Measurements from ENCODE around the gene DTD2.

DTD2 gene

GRCh38 chr14:31403707-31404106, 53.6 kb downstream of the DTD2 start:
- H2BK120ac ChIP-seq (ENCODE audit: low read depth, low read length) = no peak overlapping the region
- no peak overlapping the region for H2BK5ac ChIP-seq (ENCODE audit: low read length)
- H3K27ac ChIP-seq (ENCODE audit: low read depth, low read length) = no peak overlapping the region
- no peak overlapping the region for H3K4ac ChIP-seq (ENCODE audit: low read depth, low read length)
- no peak overlapping the region for H3K18ac ChIP-seq (ENCODE audit: low read length)
- H4K5ac ChIP-seq (ENCODE audit: low read length) = no peak overlapping the region
- no peak overlapping the region for H3K56ac ChIP-seq (ENCODE audit: low read length)
- no peaks in the 10 kb centered on the region for H3K4me1 ChIP-seq (ENCODE audit: control insufficient read depth, low read depth, low read length)
- H3K79me2 ChIP-seq (ENCODE audit: control insufficient read depth, insufficient read depth, low read length) = no peaks in the 10 kb centered on the region
- H3K27me3 ChIP-seq (ENCODE audit: insufficient read depth, low read length, poor library complexity) = no peaks in the 10 kb centered on the region
- no peak overlapping the region for H3K4me2 ChIP-seq (ENCODE audit: low read length)
- H3K23ac ChIP-seq (ENCODE audit: low read length) = no peak overlapping the region
- H3K4me3 ChIP-seq (ENCODE audit: low read length) = no peak overlapping the region
- H3K36me3 ChIP-seq (ENCODE audit: control insufficient read depth, insufficient read depth, low read length) = no peaks in the 10 kb centered on the region
- H4K8ac ChIP-seq (ENCODE audit: low read depth, low read length) = no peak overlapping the region
- H2BK15ac ChIP-seq (replicated peaks; ENCODE audit: low read depth) = no peak overlapping the region
- no peaks in the 10 kb centered on the region for H3K79me1 ChIP-seq (ENCODE audit: low read length)
- no peak for DNase-seq
- H3K9ac ChIP-seq (ENCODE audit: low read length) = no peak overlapping the region
- no CpG with 5 or more reads among the region's 3 CpGs for WGBS (ENCODE audit: extremely low coverage, insufficient coverage, low lambda C conversion rate)
- no peak overlapping the region for H2AK5ac ChIP-seq (ENCODE audit: low read length)

DNA sequence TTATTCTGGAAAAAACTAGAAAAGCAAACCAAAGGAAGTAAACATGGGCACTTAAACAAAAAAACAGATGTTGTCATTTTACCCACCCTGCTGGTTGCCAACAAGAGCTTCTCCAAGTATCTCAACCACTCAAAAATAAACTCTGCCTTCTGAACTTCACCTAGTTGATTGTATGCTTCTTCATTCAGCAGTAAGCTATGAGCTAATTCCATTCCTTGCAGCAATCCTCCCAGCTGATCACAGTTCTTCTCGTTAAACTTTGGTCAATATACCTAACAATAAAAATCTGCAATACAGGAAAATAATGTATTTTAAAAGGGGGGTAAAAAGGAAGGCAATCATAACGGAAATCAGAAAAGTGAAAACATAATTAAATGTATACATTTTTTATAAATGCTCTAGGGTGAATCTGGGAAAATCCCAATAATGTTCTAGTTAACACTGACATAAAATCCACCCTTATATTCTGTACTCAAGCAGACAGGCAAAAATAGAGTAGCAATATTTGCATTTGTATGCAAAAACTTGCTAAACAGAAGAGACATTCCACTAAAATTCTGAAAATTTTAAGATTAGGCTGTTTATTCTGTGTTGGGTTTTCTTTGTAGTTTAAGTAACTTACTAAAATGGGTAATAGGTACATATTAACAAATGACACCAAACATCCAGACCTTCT, 54.4 kb downstream of the DTD2 start:
- H2AK5ac ChIP-seq (ENCODE audit: low read length) = no peak overlapping the region
- H2BK5ac ChIP-seq (ENCODE audit: low read length) = no peak overlapping the region
- no peaks in the 10 kb centered on the region for H3K79me2 ChIP-seq (ENCODE audit: control insufficient read depth, insufficient read depth, low read length)
- no peak overlapping the region for H3K4me3 ChIP-seq (ENCODE audit: low read length)
- no CpG with 5 or more reads among the region's 2 CpGs for WGBS (ENCODE audit: extremely low coverage, insufficient coverage, low lambda C conversion rate)
- H3K23ac ChIP-seq (ENCODE audit: low read length) = no peak overlapping the region
- no peak overlapping the region for H3K4ac ChIP-seq (ENCODE audit: low read depth, low read length)
- H3K18ac ChIP-seq (ENCODE audit: low read length) = no peak overlapping the region
- no peak overlapping the region for H3K9ac ChIP-seq (ENCODE audit: low read length)
- H2BK15ac ChIP-seq (replicated peaks; ENCODE audit: low read depth) = no peak overlapping the region
- H3K27ac ChIP-seq (ENCODE audit: low read depth, low read length) = no peak overlapping the region
- no peak overlapping the region for H3K4me2 ChIP-seq (ENCODE audit: low read length)
- H3K27me3 ChIP-seq (ENCODE audit: insufficient read depth, low read length, poor library complexity) = no peaks in the 10 kb centered on the region
- H3K79me1 ChIP-seq (ENCODE audit: low read length) = no peaks in the 10 kb centered on the region
- no peak overlapping the region for H4K8ac ChIP-seq (ENCODE audit: low read depth, low read length)
- H4K5ac ChIP-seq (ENCODE audit: low read length) = no peak overlapping the region
- no peaks in the 10 kb centered on the region for H3K4me1 ChIP-seq (ENCODE audit: control insufficient read depth, low read depth, low read length)
- H2BK120ac ChIP-seq (ENCODE audit: low read depth, low read length) = no peak overlapping the region
- DNase-seq = no peak
- no peak overlapping the region for H3K56ac ChIP-seq (ENCODE audit: low read length)
- H3K36me3 ChIP-seq (ENCODE audit: control insufficient read depth, insufficient read depth, low read length) = no peaks in the 10 kb centered on the region

DNA sequence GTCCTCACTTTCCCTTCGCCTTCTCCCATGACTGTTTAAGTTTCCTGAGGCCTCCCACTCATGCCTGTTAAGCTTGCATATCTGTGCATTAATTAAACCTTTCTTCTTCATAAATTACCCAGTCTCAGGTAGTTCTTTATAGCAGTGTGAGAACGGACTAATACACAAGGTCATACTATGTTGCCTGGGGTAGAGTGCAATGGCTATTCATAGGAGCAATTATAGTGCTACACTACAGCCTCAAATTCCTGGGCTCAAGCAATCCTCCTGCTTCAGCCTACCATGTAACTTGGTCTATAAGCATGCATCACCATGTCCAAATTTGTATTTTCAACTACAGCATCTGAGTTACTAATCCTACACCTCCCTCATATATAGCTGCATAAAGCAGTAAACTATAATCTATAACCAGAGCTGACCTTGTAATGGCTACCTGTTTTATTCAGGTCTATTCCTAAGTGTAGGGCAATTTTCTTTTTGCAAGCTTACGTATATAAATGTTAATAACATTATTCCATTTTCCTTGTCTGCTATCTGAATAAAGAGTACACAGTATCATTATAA, 55.9 kb downstream of the DTD2 start:
- H3K27me3 ChIP-seq (ENCODE audit: insufficient read depth, low read length, poor library complexity) = no peaks in the 10 kb centered on the region
- no peaks in the 10 kb centered on the region for H3K4me1 ChIP-seq (ENCODE audit: control insufficient read depth, low read depth, low read length)
- no peak overlapping the region for H4K5ac ChIP-seq (ENCODE audit: low read length)
- no peak overlapping the region for H3K4me2 ChIP-seq (ENCODE audit: low read length)
- no peak overlapping the region for H2BK15ac ChIP-seq (replicated peaks; ENCODE audit: low read depth)
- no peak overlapping the region for H3K9ac ChIP-seq (ENCODE audit: low read length)
- no peak overlapping the region for H3K18ac ChIP-seq (ENCODE audit: low read length)
- no peak overlapping the region for H3K56ac ChIP-seq (ENCODE audit: low read length)
- no peak overlapping the region for H3K27ac ChIP-seq (ENCODE audit: low read depth, low read length)
- H3K79me2 ChIP-seq (ENCODE audit: control insufficient read depth, insufficient read depth, low read length) = no peaks in the 10 kb centered on the region
- H3K79me1 ChIP-seq (ENCODE audit: low read length) = no peaks in the 10 kb centered on the region
- H4K8ac ChIP-seq (ENCODE audit: low read depth, low read length) = no peak overlapping the region
- H2AK5ac ChIP-seq (ENCODE audit: low read length) = no peak overlapping the region
- H2BK5ac ChIP-seq (ENCODE audit: low read length) = no peak overlapping the region
- H3K23ac ChIP-seq (ENCODE audit: low read length) = no peak overlapping the region
- no peak overlapping the region for H3K4ac ChIP-seq (ENCODE audit: low read depth, low read length)
- H3K36me3 ChIP-seq (ENCODE audit: control insufficient read depth, insufficient read depth, low read length) = no peaks in the 10 kb centered on the region
- H3K4me3 ChIP-seq (ENCODE audit: low read length) = no peak overlapping the region
- no peak for DNase-seq
- no CpG with 5 or more reads among the region's 3 CpGs for WGBS (ENCODE audit: extremely low coverage, insufficient coverage, low lambda C conversion rate)
- H2BK120ac ChIP-seq (ENCODE audit: low read depth, low read length) = no peak overlapping the region

DNA sequence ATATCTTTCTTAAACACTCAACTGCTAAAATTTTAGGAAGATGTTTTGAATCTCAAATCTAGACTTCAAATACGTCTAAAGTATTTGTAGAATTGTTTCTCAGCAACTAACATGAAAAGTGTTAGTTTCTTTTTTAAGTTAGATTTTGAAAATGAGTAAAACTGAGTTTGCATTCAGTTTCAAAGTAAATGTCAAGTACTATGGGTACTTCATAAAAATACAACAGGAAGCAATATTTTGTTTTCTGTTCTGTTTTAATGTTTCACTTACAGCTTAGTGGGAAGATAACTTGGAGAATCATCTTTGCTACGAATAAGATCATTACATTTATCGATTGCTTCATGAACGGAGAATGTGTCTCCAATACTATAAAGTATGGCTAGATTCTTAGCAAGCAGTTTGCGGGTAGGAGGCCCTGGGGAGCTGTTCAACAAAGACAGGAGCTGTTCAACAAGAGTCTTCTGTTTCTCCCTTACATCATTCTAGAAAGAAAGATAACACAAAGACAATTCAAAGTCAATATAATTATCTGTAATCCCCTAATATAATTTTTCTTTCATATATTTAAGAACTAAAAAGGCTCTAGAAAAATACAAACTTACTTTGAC, 57.2 kb downstream of the DTD2 start:
- H3K56ac ChIP-seq (ENCODE audit: low read length) = no peak overlapping the region
- H2BK5ac ChIP-seq (ENCODE audit: low read length) = no peak overlapping the region
- H3K4me2 ChIP-seq (ENCODE audit: low read length) = no peak overlapping the region
- H2BK120ac ChIP-seq (ENCODE audit: low read depth, low read length) = no peak overlapping the region
- no peak overlapping the region for H3K18ac ChIP-seq (ENCODE audit: low read length)
- no peak overlapping the region for H3K4me3 ChIP-seq (ENCODE audit: low read length)
- H3K27ac ChIP-seq (ENCODE audit: low read depth, low read length) = no peak overlapping the region
- no peak overlapping the region for H3K23ac ChIP-seq (ENCODE audit: low read length)
- H3K4me1 ChIP-seq (ENCODE audit: control insufficient read depth, low read depth, low read length) = no peaks in the 10 kb centered on the region
- H3K79me2 ChIP-seq (ENCODE audit: control insufficient read depth, insufficient read depth, low read length) = no peaks in the 10 kb centered on the region
- no peak overlapping the region for H4K8ac ChIP-seq (ENCODE audit: low read depth, low read length)
- H2BK15ac ChIP-seq (replicated peaks; ENCODE audit: low read depth) = no peak overlapping the region
- no CpG with 5 or more reads among the region's 5 CpGs for WGBS (ENCODE audit: extremely low coverage, insufficient coverage, low lambda C conversion rate)
- no peaks in the 10 kb centered on the region for H3K27me3 ChIP-seq (ENCODE audit: insufficient read depth, low read length, poor library complexity)
- no peaks in the 10 kb centered on the region for H3K36me3 ChIP-seq (ENCODE audit: control insufficient read depth, insufficient read depth, low read length)
- no peak overlapping the region for H2AK5ac ChIP-seq (ENCODE audit: low read length)
- no peak overlapping the region for H4K5ac ChIP-seq (ENCODE audit: low read length)
- no peak overlapping the region for H3K9ac ChIP-seq (ENCODE audit: low read length)
- H3K79me1 ChIP-seq (ENCODE audit: low read length) = no peaks in the 10 kb centered on the region
- DNase-seq = no peak
- H3K4ac ChIP-seq (ENCODE audit: low read depth, low read length) = no peak overlapping the region
